IMR-90 (cell line): ENCODE data around the gene ICAM2. TPM values are rescaled to one million over a fixed set of nuclear protein-coding genes. Genes with fewer than 3 reads are reported as not detected.

ENCODE experiments used
- ATAC-seq: fragments of 200-7000 bp; cut with Tn5 transposase; 2 replicates; pipeline ENCODE4 v1.9.1; 2020; ENCODE audit warnings: low read depth, mild to moderate bottlenecking, moderate library complexity
- BruUV-seq: library from RNA; stranded (reverse); fragments of 400-500 nt; replicated peaks from 2 replicates; lab custom pipeline; 2021; lab: Mats Ljungman, UMichigan
- CTCF ChIA-PET: fragments of 300-600 bp; formaldehyde crosslinking; extraction: SDS; loops from one replicate; lab custom pipeline; 2021; ENCODE audit warnings: antibody characterized with exemption; lab: Yijun Ruan, JAX
- POLR2A ChIA-PET: fragments of 300-600 bp; sonication (Branson Sonifier 250); formaldehyde crosslinking; loops from one replicate; lab custom pipeline; 2022; ENCODE audit warnings: antibody characterized with exemption; ENCODE audit not compliant: unreplicated experiment; lab: Charles Lee
- DNase-seq: peaks from one replicate; pipeline ENCODE4 v3.0.0; 2013
- H2AFZ ChIP-seq: replicated peaks from 2 replicates; pipeline ENCODE3; 2013; ENCODE audit warnings: low read length, mild to moderate bottlenecking; ENCODE audit not compliant: poor library complexity
- H2AK5ac ChIP-seq: 2 replicates; pipeline ENCODE4 v1.6.1; 2013; ENCODE audit warnings: low read depth, low read length, inconsistent platforms
- H2AK9ac ChIP-seq: replicated peaks from 2 replicates; pipeline ENCODE3; 2013; ENCODE audit warnings: mild to moderate bottlenecking, low read depth, low read length, moderate library complexity; ENCODE audit not compliant: poor library complexity
- H2BK120ac ChIP-seq: 2 replicates; pipeline ENCODE4 v1.6.1; 2013; ENCODE audit warnings: low read depth, low read length, inconsistent platforms
- H2BK15ac ChIP-seq: 3 replicates; pipeline ENCODE4 v1.6.1; 2013; ENCODE audit warnings: low read depth, low read length, inconsistent platforms
- H2BK20ac ChIP-seq: 2 replicates; pipeline ENCODE4 v1.6.1; 2013; ENCODE audit warnings: low read depth, mild to moderate bottlenecking, inconsistent platforms, low read length, moderate library complexity
- H2BK5ac ChIP-seq: 2 replicates; pipeline ENCODE4 v1.6.1; 2013; ENCODE audit warnings: mild to moderate bottlenecking, low read depth, low read length, inconsistent platforms; ENCODE audit not compliant: poor library complexity, severe bottlenecking
- H3K14ac ChIP-seq: replicated peaks from 2 replicates; pipeline ENCODE4 v1.6.1; 2013; ENCODE audit warnings: low read depth, low read length, inconsistent platforms
- H3K18ac ChIP-seq: 2 replicates; pipeline ENCODE4 v1.6.1; 2013; ENCODE audit warnings: low read depth, low read length, control low read depth
- H3K23ac ChIP-seq: 2 replicates; pipeline ENCODE4 v1.6.1; 2013; ENCODE audit warnings: low read depth, low read length, inconsistent platforms
- H3K27ac ChIP-seq: 2 replicates; pipeline ENCODE4 v1.5.1; 2013; ENCODE audit warnings: mild to moderate bottlenecking, control low read depth, low read length; ENCODE audit not compliant: insufficient read depth
- H3K27me3 ChIP-seq: 2 replicates; pipeline ENCODE4 v1.6.1; 2013; ENCODE audit warnings: low read length; ENCODE audit not compliant: control insufficient read depth, insufficient read depth
- H3K36me3 ChIP-seq: 2 replicates; pipeline ENCODE4 v1.6.1; 2013; ENCODE audit warnings: low read length, mixed read lengths; ENCODE audit not compliant: control insufficient read depth, insufficient read depth
- H3K4ac ChIP-seq: 2 replicates; pipeline ENCODE4 v1.6.1; 2013; ENCODE audit warnings: low read depth, low read length, inconsistent platforms
- H3K4me1 ChIP-seq: 2 replicates; pipeline ENCODE4 v1.6.1; 2013; ENCODE audit warnings: low read length, mixed read lengths; ENCODE audit not compliant: control insufficient read depth, insufficient read depth
- H3K4me2 ChIP-seq: 2 replicates; pipeline ENCODE4 v1.6.1; 2013; ENCODE audit warnings: low read depth, mild to moderate bottlenecking, control low read depth, low read length, moderate library complexity
- H3K4me3 ChIP-seq: 2 replicates; pipeline ENCODE4 v1.5.1; 2013; ENCODE audit warnings: low read depth, mild to moderate bottlenecking, control low read depth, low read length, moderate library complexity; ENCODE audit not compliant: insufficient read depth
- H3K56ac ChIP-seq: 2 replicates; pipeline ENCODE4 v1.6.1; 2013; ENCODE audit warnings: low read length, inconsistent platforms; ENCODE audit not compliant: insufficient read depth; ENCODE audit errors: extremely low read depth
- H3K79me1 ChIP-seq, 2 experiments: 2 replicates each; pipeline ENCODE4 v1.6.1; 2013; ENCODE audit warnings: low read length in 2 of 2, inconsistent platforms in 1 of 2, low read depth in 1 of 2
- H3K9ac ChIP-seq: 2 replicates; pipeline ENCODE4 v1.6.1; 2013; ENCODE audit warnings: low read depth, low read length, control low read depth
- H3K9me1 ChIP-seq: 2 replicates; pipeline ENCODE4 v1.6.1; 2013; ENCODE audit warnings: low read length, inconsistent platforms; ENCODE audit not compliant: insufficient read depth
- H3K9me3 ChIP-seq: 2 replicates; pipeline ENCODE4 v1.6.1; 2013; ENCODE audit warnings: low read length; ENCODE audit not compliant: control insufficient read depth, insufficient read depth
- H4K20me1 ChIP-seq: 2 replicates; pipeline ENCODE4 v1.6.1; 2013; ENCODE audit warnings: low read length, inconsistent platforms; ENCODE audit not compliant: insufficient read depth
- H4K5ac ChIP-seq: 2 replicates; pipeline ENCODE4 v1.6.1; 2013; ENCODE audit warnings: mild to moderate bottlenecking, low read depth, low read length, control low read depth
- H4K8ac ChIP-seq, 2 experiments: 2 replicates each; pipeline ENCODE4 v1.6.1; 2013; ENCODE audit warnings: low read depth in 2 of 2, low read length in 2 of 2, control low read depth in 1 of 2, inconsistent platforms in 1 of 2
- H4K91ac ChIP-seq: 2 replicates; pipeline ENCODE4 v1.6.1; 2013; ENCODE audit warnings: low read depth, low read length, inconsistent platforms; ENCODE audit not compliant: insufficient read depth
- MAZ ChIP-seq: IDR thresholded peaks from 2 replicates; pipeline ENCODE4 v1.6.1; 2012; ENCODE audit warnings: low read depth, mild to moderate bottlenecking, low read length, improper control_type of control experiment, moderate library complexity, borderline replicate concordance
- WGBS, 2 experiments: methylation state at CpG; one replicate each; pipeline versions ENCODE4 v1.1.5 to v1.1.7; 2013; ENCODE audit warnings: missing lambda C conversion rate in 2 of 2; ENCODE audit not compliant: insufficient read length in 1 of 2; ENCODE audit errors: extremely low coverage in 2 of 2; 5-methylcytosine and 5-hydroxymethylcytosine counted together
- dilution Hi-C: fragments of 300-500 bp; cut with HindIII; formaldehyde crosslinking; loops from one replicate; pipeline ENCODE4 v1.14.3; 2018; ENCODE audit warnings: low sequenced_read_pairs; ENCODE audit not compliant: unreplicated experiment
- in situ Hi-C: fragments of 300-500 bp; cut with MboI; formaldehyde crosslinking; loops from 3 replicates; pipeline ENCODE4 v1.14.3; 2019; ENCODE audit warnings: low sequenced_read_pairs, inconsistent platforms, mixed read lengths
- intact Hi-C: fragments of 100-400 bp; cut with micrococcal nuclease; formaldehyde crosslinking; loops from 2 replicates; pipeline ENCODE4 v1.10.0; 2022
- polyA plus RNA-seq, 3 experiments: library from polyadenylated mRNA; depleted of rRNA; stranded (reverse); fragments of >200 nt; gene quantifications; 2 replicates each; pipeline ENCODE4 v1.2.3, GENCODE V29; 2012; ENCODE audit warnings: low replicate concordance in 1 of 3
- total RNA-seq: library from RNA; depleted of rRNA; stranded (reverse); fragments of >200 nt; gene quantifications from 2 replicates; pipeline ENCODE4 v1.2.3, GENCODE V29; 2012

Gene ICAM2
- total and polyA plus RNA-seq, 2 of the 4 experiments (the other 2 are of a cell fraction) = 0.12 TPM; not detected in 1

DNA sequence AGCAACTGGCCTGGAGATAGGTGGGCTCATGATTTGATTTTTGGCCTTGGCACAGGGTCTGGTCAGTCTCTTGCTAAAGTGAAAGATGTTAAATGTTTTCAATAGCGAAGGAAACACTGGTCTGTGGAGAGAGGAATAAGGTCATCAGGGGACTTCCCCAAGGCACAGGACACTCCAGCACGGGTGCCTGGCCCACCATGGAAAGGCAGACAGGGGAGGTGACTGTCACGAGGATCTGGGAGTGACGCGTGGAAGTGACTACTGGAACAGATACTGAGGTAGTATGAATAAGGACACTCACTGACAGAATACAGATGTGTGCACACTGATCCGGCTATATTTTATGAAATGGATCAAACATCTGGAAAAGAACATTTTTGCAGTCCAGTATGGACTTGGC lies 16.7 kb upstream of the ICAM2 start:
- in situ Hi-C loops = no loop called here
- H3K56ac ChIP-seq = no peak overlapping the region

More for the DNA sequence above, 16.7 kb upstream of the ICAM2 start:
- no peak for ATAC-seq
- H4K8ac ChIP-seq = no peak overlapping the region
- H3K18ac ChIP-seq = no peak overlapping the region
- H2AK9ac ChIP-seq = no peak overlapping the region
- H3K23ac ChIP-seq = no peak overlapping the region
- H3K4ac ChIP-seq = no peak overlapping the region
- H2BK120ac ChIP-seq = no peak overlapping the region
- dilution Hi-C loops (no loop called here), intact Hi-C loops (no loop called here)
- POLR2A ChIA-PET = no interaction called here
- H4K5ac ChIP-seq = no peak overlapping the region
- no peaks in the 10 kb centered on the region for H3K9me1 ChIP-seq
- no peak overlapping the region for H3K4me2 ChIP-seq
- H3K36me3 ChIP-seq = peaks cover 9% of the 10 kb centered on the region
- no peaks in the 10 kb centered on the region for H3K79me1 ChIP-seq
- no peak overlapping the region for H2BK5ac ChIP-seq
- H3K27ac ChIP-seq = no peak overlapping the region
- H2BK15ac ChIP-seq = no peak overlapping the region
- H3K9me3 ChIP-seq = no peaks in the 10 kb centered on the region
- no peak overlapping the region for H4K91ac ChIP-seq
- no peak for DNase-seq
- H2AK5ac ChIP-seq = no peak overlapping the region
- no TSS peak for BruUV-seq
- WGBS, 2 experiments = 86% methylated on average over 4 of the region's 6 CpGs; no CpG with 5 or more reads in 1 of the 2 experiments
- CTCF ChIA-PET = no interaction called here
- H3K14ac ChIP-seq = no peak overlapping the region
- no peaks in the 10 kb centered on the region for H3K27me3 ChIP-seq
- H3K4me3 ChIP-seq = no peak overlapping the region
- H2AFZ ChIP-seq = no peak overlapping the region
- no peaks in the 10 kb centered on the region for H3K4me1 ChIP-seq
- H2BK20ac ChIP-seq = no peak overlapping the region
- no peaks in the 10 kb centered on the region for H4K20me1 ChIP-seq
- H3K9ac ChIP-seq = no peak overlapping the region
- no peak for TF ChIP-seq MAZ
